Lower leg skin (tissue), 3 donors: Measurements from ENCODE around the gene ASCC1.

Experiments
- POLR2A ChIP-seq, 2 donors: fragments of 450-650 bp; IDR thresholded peaks; one replicate each; pipeline ENCODE4 v1.6.1; 2016 to 2017; ENCODE audit warnings: antibody characterized with exemption in 2 of 2, mild to moderate bottlenecking in 1 of 2, moderate library complexity in 1 of 2
- TF ChIP-seq, protein P1 (sequence below), 3 donors: fragments of 450-650 bp; IDR thresholded peaks; one replicate each; pipeline ENCODE4 v1.5.1; 2016; ENCODE audit warnings: antibody characterized with exemption in 3 of 3, mild to moderate bottlenecking in 3 of 3, moderate library complexity in 2 of 3

DNA sequence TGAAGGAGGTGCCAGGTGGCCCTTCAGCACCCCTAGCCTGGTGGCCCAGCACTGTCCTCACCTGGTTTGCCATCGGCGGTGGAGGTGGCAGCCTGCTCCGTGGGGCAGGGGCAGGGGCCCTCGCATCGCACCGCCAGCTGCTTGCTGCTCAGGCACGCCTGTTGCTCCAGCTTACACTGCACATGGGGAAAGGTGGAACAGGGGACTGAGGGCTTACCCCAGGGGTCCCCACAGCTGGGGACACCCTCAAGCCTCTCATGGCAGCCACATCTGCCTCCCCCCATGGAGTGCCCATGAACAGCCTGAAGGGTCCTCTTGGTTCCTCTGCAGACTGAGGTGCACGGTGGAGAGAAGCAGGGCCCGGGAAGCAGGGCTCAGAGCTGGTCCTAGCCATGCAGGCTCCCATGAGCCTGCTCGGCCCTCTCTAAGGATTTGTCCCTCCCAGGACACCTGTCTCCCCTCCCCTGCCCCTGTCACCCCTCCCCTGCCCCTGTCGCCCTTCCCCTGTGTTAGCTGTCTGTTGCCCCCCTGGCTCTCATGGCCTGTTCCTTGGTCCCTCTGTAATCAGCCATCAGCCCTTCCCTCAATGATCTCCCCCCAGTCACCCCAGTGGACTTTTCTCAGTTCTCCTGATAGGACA, 147.8 kb downstream of the ASCC1 start:
- TF ChIP-seq, protein P1, sequence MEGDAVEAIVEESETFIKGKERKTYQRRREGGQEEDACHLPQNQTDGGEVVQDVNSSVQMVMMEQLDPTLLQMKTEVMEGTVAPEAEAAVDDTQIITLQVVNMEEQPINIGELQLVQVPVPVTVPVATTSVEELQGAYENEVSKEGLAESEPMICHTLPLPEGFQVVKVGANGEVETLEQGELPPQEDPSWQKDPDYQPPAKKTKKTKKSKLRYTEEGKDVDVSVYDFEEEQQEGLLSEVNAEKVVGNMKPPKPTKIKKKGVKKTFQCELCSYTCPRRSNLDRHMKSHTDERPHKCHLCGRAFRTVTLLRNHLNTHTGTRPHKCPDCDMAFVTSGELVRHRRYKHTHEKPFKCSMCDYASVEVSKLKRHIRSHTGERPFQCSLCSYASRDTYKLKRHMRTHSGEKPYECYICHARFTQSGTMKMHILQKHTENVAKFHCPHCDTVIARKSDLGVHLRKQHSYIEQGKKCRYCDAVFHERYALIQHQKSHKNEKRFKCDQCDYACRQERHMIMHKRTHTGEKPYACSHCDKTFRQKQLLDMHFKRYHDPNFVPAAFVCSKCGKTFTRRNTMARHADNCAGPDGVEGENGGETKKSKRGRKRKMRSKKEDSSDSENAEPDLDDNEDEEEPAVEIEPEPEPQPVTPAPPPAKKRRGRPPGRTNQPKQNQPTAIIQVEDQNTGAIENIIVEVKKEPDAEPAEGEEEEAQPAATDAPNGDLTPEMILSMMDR (IDR thresholded peaks at IDR 0.05) = no peak
- no peak for TF ChIP-seq POLR2A (IDR thresholded peaks at IDR 0.05)
